Trophoblast cell (in vitro differentiated cells and primary cell): ENCODE data around the gene PLCL1.

Source experiments
- DNase-seq, 2 donors: peaks; one replicate each; pipeline ENCODE4 v3.0.0-alpha.2; 2016
- H2AFZ ChIP-seq: 2 replicates; pipeline ENCODE4 v1.6.1; 2013; ENCODE audit warnings: low read length, moderate library complexity, mild to moderate bottlenecking; ENCODE audit not compliant: insufficient read depth, poor library complexity
- H2AK5ac ChIP-seq: 2 replicates; pipeline ENCODE4 v1.6.1; 2013; ENCODE audit warnings: mild to moderate bottlenecking, low read length
- H2BK120ac ChIP-seq: 2 replicates; pipeline ENCODE4 v1.6.1; 2013; ENCODE audit warnings: low read length, mild to moderate bottlenecking, moderate library complexity; ENCODE audit not compliant: insufficient read depth, poor library complexity
- H2BK12ac ChIP-seq: 2 replicates; pipeline ENCODE4 v1.6.1; 2013; ENCODE audit warnings: mild to moderate bottlenecking, low read length, moderate library complexity
- H2BK5ac ChIP-seq: 2 replicates; pipeline ENCODE4 v1.6.1; 2013; ENCODE audit warnings: low read length, low read depth, moderate library complexity, mild to moderate bottlenecking; ENCODE audit not compliant: poor library complexity
- H3K14ac ChIP-seq: 2 replicates; pipeline ENCODE4 v1.6.1; 2013; ENCODE audit warnings: mild to moderate bottlenecking, low read length
- H3K18ac ChIP-seq: 2 replicates; pipeline ENCODE4 v1.6.1; 2013; ENCODE audit warnings: mild to moderate bottlenecking, low read length
- H3K23ac ChIP-seq: 2 replicates; pipeline ENCODE4 v1.6.1; 2013; ENCODE audit warnings: low read length
- H3K27ac ChIP-seq: 2 replicates; pipeline ENCODE4 v1.5.1; 2013; ENCODE audit warnings: low read depth, mild to moderate bottlenecking, inconsistent platforms, low read length, moderate library complexity
- H3K27me3 ChIP-seq: 2 replicates; pipeline ENCODE4 v1.6.1; 2013; ENCODE audit warnings: inconsistent platforms, mild to moderate bottlenecking, low read length, moderate library complexity; ENCODE audit not compliant: insufficient read depth
- H3K36me3 ChIP-seq, 2 experiments: 1 replicate in 1 of 2; 2 replicates in 1 of 2; pipeline ENCODE4 v1.6.1; 2013; ENCODE audit warnings: low read length in 2 of 2, mild to moderate bottlenecking in 2 of 2, moderate library complexity in 1 of 2; ENCODE audit not compliant: insufficient read depth in 2 of 2, control insufficient read depth in 1 of 2
- H3K4ac ChIP-seq: 2 replicates; pipeline ENCODE4 v1.6.1; 2013; ENCODE audit warnings: low read depth, mild to moderate bottlenecking, low read length, moderate library complexity
- H3K4me1 ChIP-seq, 2 experiments: 1 replicate in 1 of 2; 2 replicates in 1 of 2; pipeline ENCODE4 v1.6.1; 2013; ENCODE audit warnings: low read length in 2 of 2, mild to moderate bottlenecking in 2 of 2, moderate library complexity in 1 of 2; ENCODE audit not compliant: insufficient read depth in 2 of 2, control insufficient read depth in 1 of 2
- H3K4me2 ChIP-seq: 2 replicates; pipeline ENCODE4 v1.6.1; 2013; ENCODE audit warnings: inconsistent platforms, mild to moderate bottlenecking, low read length, moderate library complexity
- H3K4me3 ChIP-seq: 2 replicates; pipeline ENCODE4 v1.5.1; 2013; ENCODE audit warnings: mild to moderate bottlenecking, low read depth, low read length, inconsistent platforms
- H3K79me1 ChIP-seq: one replicate; pipeline ENCODE4 v1.6.1; 2013; ENCODE audit warnings: low read length
- H3K79me2 ChIP-seq: 2 replicates; pipeline ENCODE4 v1.6.1; 2013; ENCODE audit warnings: low read length, mild to moderate bottlenecking; ENCODE audit not compliant: control insufficient read depth, insufficient read depth, poor library complexity
- H3K9ac ChIP-seq: 2 replicates; pipeline ENCODE4 v1.6.1; 2013; ENCODE audit warnings: mild to moderate bottlenecking, low read length
- H3K9me3 ChIP-seq: 2 replicates; pipeline ENCODE4 v1.6.1; 2013; ENCODE audit warnings: low read depth, mild to moderate bottlenecking, control low read depth, inconsistent platforms, low read length; ENCODE audit not compliant: insufficient read depth
- H4K12ac ChIP-seq: 2 replicates; pipeline ENCODE4 v1.6.1; 2013; ENCODE audit warnings: low read depth, mild to moderate bottlenecking, low read length, moderate library complexity
- H4K8ac ChIP-seq: 2 replicates; pipeline ENCODE4 v1.6.1; 2013; ENCODE audit warnings: low read depth, mild to moderate bottlenecking, low read length, moderate library complexity
- H4K91ac ChIP-seq: one replicate; pipeline ENCODE4 v1.6.1; 2013; ENCODE audit warnings: low read depth, mild to moderate bottlenecking, low read length, moderate library complexity
- WGBS: extraction: QIAGEN DNeasy Blood & Tissue Kit; methylation state at CpG from one replicate; pipeline ENCODE4 v1.1.7; 2013; ENCODE audit warnings: missing lambda C conversion rate; ENCODE audit not compliant: insufficient read length, insufficient coverage; ENCODE audit errors: extremely low coverage; 5-methylcytosine and 5-hydroxymethylcytosine counted together

PLCL1 gene

GRCh38 chr2:197835293-197835692 lies 30.9 kb downstream of the PLCL1 start:
- H3K36me3 ChIP-seq: no peaks in the 10 kb centered on the region
- no peaks in the 10 kb centered on the region for H3K4me1 ChIP-seq

GRCh38 chr2:197838036-197838435 lies 33.6 kb downstream of the PLCL1 start:
- H2BK5ac ChIP-seq: no peak overlapping the region
- no peak overlapping the region for H3K9ac ChIP-seq
- no peak overlapping the region for H3K18ac ChIP-seq
- H3K4me3 ChIP-seq: no peak overlapping the region
- no peak overlapping the region for H3K14ac ChIP-seq
- no peaks in the 10 kb centered on the region for H3K9me3 ChIP-seq
- H3K79me2 ChIP-seq: no peaks in the 10 kb centered on the region
- H2AK5ac ChIP-seq: no peak overlapping the region
- no peaks in the 10 kb centered on the region for H3K36me3 ChIP-seq
- DNase-seq: peak in 1 of 2 donors; percentile 7
- no peaks in the 10 kb centered on the region for H3K79me1 ChIP-seq
- no peak overlapping the region for H2BK12ac ChIP-seq
- H3K4me2 ChIP-seq: no peak overlapping the region
- H2AFZ ChIP-seq: no peak overlapping the region
- no peak overlapping the region for H4K12ac ChIP-seq
- H3K4ac ChIP-seq: no peak overlapping the region
- H4K91ac ChIP-seq: no peak overlapping the region
- H2BK120ac ChIP-seq: no peak overlapping the region
- H3K4me1 ChIP-seq: no peaks in the 10 kb centered on the region
- no peak overlapping the region for H4K8ac ChIP-seq
- no peak overlapping the region for H3K23ac ChIP-seq
- H3K27ac ChIP-seq: no peak overlapping the region
- no peaks in the 10 kb centered on the region for H3K27me3 ChIP-seq
- WGBS: no CpG with 5 or more reads among the region's 5 CpGs

More at GRCh38 chr2:197835293-197835692, 30.9 kb downstream of the PLCL1 start:
- no peak overlapping the region for H3K23ac ChIP-seq
- H4K91ac ChIP-seq: no peak overlapping the region
- H3K27ac ChIP-seq: no peak overlapping the region
- no peaks in the 10 kb centered on the region for H3K27me3 ChIP-seq
- no peaks in the 10 kb centered on the region for H3K79me2 ChIP-seq
- no peaks in the 10 kb centered on the region for H3K79me1 ChIP-seq
- H3K9me3 ChIP-seq: no peaks in the 10 kb centered on the region
- no peak overlapping the region for H3K4ac ChIP-seq
- no peak overlapping the region for H3K4me3 ChIP-seq
- no peak overlapping the region for H3K14ac ChIP-seq
- DNase-seq: no peak
- no peak overlapping the region for H4K8ac ChIP-seq
- no CpG with 5 or more reads among the region's 4 CpGs for WGBS
- no peak overlapping the region for H3K18ac ChIP-seq
- H3K9ac ChIP-seq: no peak overlapping the region
- H2BK12ac ChIP-seq: no peak overlapping the region
- no peak overlapping the region for H2AK5ac ChIP-seq
- no peak overlapping the region for H2BK120ac ChIP-seq
- H3K4me2 ChIP-seq: no peak overlapping the region
- no peak overlapping the region for H2AFZ ChIP-seq
- H2BK5ac ChIP-seq: no peak overlapping the region
- no peak overlapping the region for H4K12ac ChIP-seq

GRCh38 chr2:197838579-197838978 lies 34.2 kb downstream of the PLCL1 start:
- Histone ChIP-seq H2BK120ac (no peak overlapping the region), H3K23ac (no peak overlapping the region)

GRCh38 chr2:197839327-197839726 lies 34.9 kb downstream of the PLCL1 start:
- no CpG with 5 or more reads among the region's 5 CpGs for WGBS
- H3K4me2 ChIP-seq: no peak overlapping the region
- H3K9me3 ChIP-seq: no peaks in the 10 kb centered on the region

More at GRCh38 chr2:197838579-197838978, 34.2 kb downstream of the PLCL1 start:
- Histone ChIP-seq H4K91ac (no peak overlapping the region), H3K79me1 (no peaks in the 10 kb centered on the region), H3K4me3 (no peak overlapping the region), H3K4me1 (no peaks in the 10 kb centered on the region), H2AK5ac (no peak overlapping the region), H3K4ac (no peak overlapping the region), H3K18ac (no peak overlapping the region), H2BK5ac (no peak overlapping the region), H3K9me3 (no peaks in the 10 kb centered on the region), H3K4me2 (no peak overlapping the region), H3K14ac (no peak overlapping the region), H4K8ac (no peak overlapping the region), H2BK12ac (no peak overlapping the region), H3K79me2 (no peaks in the 10 kb centered on the region), H3K36me3 (no peaks in the 10 kb centered on the region), H3K27me3 (no peaks in the 10 kb centered on the region), H4K12ac (no peak overlapping the region), H3K27ac (no peak overlapping the region), H2AFZ (no peak overlapping the region), H3K9ac (no peak overlapping the region)
- no CpG with 5 or more reads among the region's 2 CpGs for WGBS
- DNase-seq: no peak

More at GRCh38 chr2:197839327-197839726, 34.9 kb downstream of the PLCL1 start:
- Histone ChIP-seq H3K36me3 (no peaks in the 10 kb centered on the region), H3K4me3 (no peak overlapping the region), H3K27ac (no peak overlapping the region), H4K8ac (no peak overlapping the region), H3K18ac (no peak overlapping the region), H2BK120ac (no peak overlapping the region), H3K23ac (no peak overlapping the region), H3K79me2 (no peaks in the 10 kb centered on the region), H2BK5ac (no peak overlapping the region), H3K9ac (no peak overlapping the region), H3K4ac (no peak overlapping the region), H3K4me1 (no peaks in the 10 kb centered on the region), H4K12ac (no peak overlapping the region), H2BK12ac (no peak overlapping the region), H2AFZ (no peak overlapping the region), H4K91ac (no peak overlapping the region), H3K79me1 (no peaks in the 10 kb centered on the region), H3K27me3 (no peaks in the 10 kb centered on the region), H2AK5ac (no peak overlapping the region), H3K14ac (no peak overlapping the region)
- no peak for DNase-seq
